GM23338 (cell line): ENCODE measurements around the gene SHROOM2. TPM values are rescaled to one million over a fixed set of nuclear protein-coding genes. Genes with fewer than 3 reads are reported as not detected.
A peak's percentile ranks its signal among the peaks of the same experiment; 100 is the strongest.

Experiments
- ATAC-seq: fragments of 200-7000 bp; cut with Tn5 transposase; 3 replicates; pipeline ENCODE4 v1.9.1; 2020
- DNase-seq: peaks from one replicate; pipeline ENCODE4 v3.0.0-alpha.2; 2015; ENCODE audit warnings: low spot score
- H2AFZ ChIP-seq: fragments of 200-600 bp; sonication (generic); 2 replicates; pipeline ENCODE4 v1.8.0; 2016; ENCODE audit warnings: antibody characterized with exemption, mild to moderate bottlenecking, moderate library complexity
- H3F3A ChIP-seq: fragments of 200-600 bp; sonication (generic); replicated peaks from 2 replicates; pipeline ENCODE4 v1.8.0; 2017; ENCODE audit warnings: antibody characterized with exemption, mixed run types, low read depth
- H3K27ac ChIP-seq: fragments of 200-600 bp; sonication (generic); 2 replicates; pipeline ENCODE4 v1.6.1; 2016; ENCODE audit warnings: low read depth
- H3K27me3 ChIP-seq: fragments of 200-600 bp; sonication (generic); 2 replicates; pipeline ENCODE4 v1.8.0; 2016; ENCODE audit warnings: mild to moderate bottlenecking, mixed run types, moderate library complexity; ENCODE audit not compliant: insufficient read depth
- H3K36me3 ChIP-seq: fragments of 200-600 bp; sonication (generic); 2 replicates; pipeline ENCODE4 v1.8.0; 2016; ENCODE audit warnings: mild to moderate bottlenecking; ENCODE audit not compliant: insufficient read depth
- H3K4me1 ChIP-seq: fragments of 200-600 bp; sonication (generic); 2 replicates; pipeline ENCODE4 v1.8.0; 2016; ENCODE audit warnings: mild to moderate bottlenecking, moderate library complexity; ENCODE audit not compliant: insufficient read depth
- H3K4me2 ChIP-seq: fragments of 200-600 bp; sonication (generic); 2 replicates; pipeline ENCODE4 v1.7.1; 2017; ENCODE audit warnings: mixed run types
- H3K4me3 ChIP-seq: fragments of 200-600 bp; sonication (generic); 2 replicates; pipeline ENCODE4 v1.6.1; 2016; ENCODE audit warnings: mixed run types
- H3K79me2 ChIP-seq: fragments of 200-600 bp; sonication (generic); replicated peaks from 2 replicates; pipeline ENCODE4 v1.8.0; 2017; ENCODE audit warnings: mild to moderate bottlenecking; ENCODE audit not compliant: insufficient read depth
- H3K9me2 ChIP-seq: fragments of 200-600 bp; sonication (generic); 2 replicates; pipeline ENCODE4 v1.8.0; 2017; ENCODE audit not compliant: insufficient read depth
- H4K20me1 ChIP-seq: fragments of 200-600 bp; sonication (generic); replicated peaks from 2 replicates; pipeline ENCODE4 v1.8.0; 2017; ENCODE audit warnings: mild to moderate bottlenecking; ENCODE audit not compliant: insufficient read depth
- H3K27ac Mint-ChIP-seq: 2 replicates; pipeline ENCODE4 v1.8.0; 2020; ENCODE audit warnings: inconsistent platforms, mild to moderate bottlenecking, moderate library complexity, mixed read lengths
- H3K27me3 Mint-ChIP-seq: 3 replicates; pipeline ENCODE4 v1.8.0; 2022; ENCODE audit warnings: low read depth, mild to moderate bottlenecking, moderate library complexity, mixed read lengths, inconsistent platforms; ENCODE audit not compliant: insufficient read depth, poor library complexity
- H3K36me3 Mint-ChIP-seq: 3 replicates; pipeline ENCODE4 v1.8.0; 2021; ENCODE audit warnings: low read depth, mild to moderate bottlenecking, inconsistent platforms, moderate library complexity, mixed read lengths
- H3K4me1 Mint-ChIP-seq: 3 replicates; pipeline ENCODE4 v1.8.0; 2020; ENCODE audit warnings: mild to moderate bottlenecking, inconsistent platforms, mixed read lengths
- H3K4me3 Mint-ChIP-seq: 3 replicates; pipeline ENCODE4 v1.8.0; 2021; ENCODE audit warnings: moderate library complexity, mild to moderate bottlenecking, inconsistent platforms, mixed read lengths
- H3K9me3 Mint-ChIP-seq: 3 replicates; pipeline ENCODE4 v1.8.0; 2020; ENCODE audit warnings: moderate library complexity, mild to moderate bottlenecking, inconsistent platforms, mixed read lengths
- CREB1 ChIP-seq: fragments of 250-450 bp; sonication (Bioruptor Pico); IDR thresholded peaks from 2 replicates; pipeline ENCODE4 v1.5.0; 2020; ENCODE audit warnings: low read depth, mild to moderate bottlenecking, moderate library complexity
- EZH2 ChIP-seq: fragments of 200-600 bp; sonication (generic); IDR thresholded peaks from one replicate; pipeline ENCODE4 v1.8.0; 2017; ENCODE audit warnings: antibody characterized with exemption, mild to moderate bottlenecking, low read depth; ENCODE audit not compliant: unreplicated experiment
- EZH2phosphoT487 ChIP-seq: fragments of 200-600 bp; sonication (generic); IDR thresholded peaks from one replicate; pipeline ENCODE4 v1.8.1; 2018; ENCODE audit warnings: antibody characterized with exemption; ENCODE audit not compliant: unreplicated experiment
- JUNB ChIP-seq: IDR thresholded peaks from one replicate; pipeline ENCODE4 v1.6.1; 2016; ENCODE audit warnings: antibody characterized with exemption; ENCODE audit not compliant: unreplicated experiment
- NANOG ChIP-seq: IDR thresholded peaks from 2 replicates; pipeline ENCODE4 v1.6.1; 2016; ENCODE audit warnings: antibody characterized with exemption, borderline replicate concordance
- POLR2AphosphoS5 ChIP-seq: IDR thresholded peaks from 2 replicates; pipeline ENCODE4 v1.6.1; 2016; ENCODE audit warnings: antibody characterized with exemption, low read depth
- STAT1 ChIP-seq: IDR thresholded peaks from one replicate; pipeline ENCODE4 v1.6.1; 2016; ENCODE audit warnings: antibody characterized with exemption; ENCODE audit not compliant: unreplicated experiment
- ZNF114 ChIP-seq: fragments of 250-450 bp; sonication (Bioruptor Pico); IDR thresholded peaks from 2 replicates; pipeline ENCODE4 v1.5.0; 2020; ENCODE audit warnings: mild to moderate bottlenecking, moderate library complexity
- ZNF331 ChIP-seq: fragments of 250-450 bp; sonication (Bioruptor Pico); IDR thresholded peaks from 2 replicates; pipeline ENCODE4 v1.5.0; 2020; ENCODE audit warnings: low read depth, mild to moderate bottlenecking, moderate library complexity
- polyA plus RNA-seq: library from polyadenylated mRNA; unstranded; fragments of >200 nt; fragmentation: Nextera tagmentation; extraction: Ambion mirVana; gene quantifications from 2 replicates; pipeline ENCODE4 v1.2.1, GENCODE V29; 2016
- total RNA-seq: library from RNA; depleted of rRNA; stranded (reverse); fragments of >200 nt; shearing (Covaris generic); gene quantifications from 2 replicates; pipeline ENCODE4 v1.2.3, GENCODE V29; 2014
- TF ChIP-seq, protein P1 (sequence below), 2 experiments: fragments of 200-600 bp in 1 of 2; sonication (generic) in 1 of 2; conservative IDR thresholded peaks; 2 replicates each; pipeline versions ENCODE4 v1.5.1 to v1.6.1; 2016 to 2017; ENCODE audit warnings: antibody characterized with exemption in 2 of 2, low read depth in 2 of 2, mild to moderate bottlenecking in 2 of 2, moderate library complexity in 1 of 2
- TF ChIP-seq, protein P2 (sequence below): IDR thresholded peaks from 2 replicates; pipeline ENCODE4 v1.6.1; 2016; ENCODE audit warnings: antibody characterized with exemption
- TF ChIP-seq, protein P3 (sequence below): fragments of 250-450 bp; sonication (Bioruptor Pico); IDR thresholded peaks from 2 replicates; pipeline ENCODE4 v1.5.0; 2020; ENCODE audit warnings: mild to moderate bottlenecking, moderate library complexity
- TF ChIP-seq, protein P4 (sequence below): IDR thresholded peaks from one replicate; pipeline ENCODE4 v1.6.1; 2018; ENCODE audit warnings: antibody characterized with exemption; ENCODE audit not compliant: unreplicated experiment

Gene SHROOM2
- total and polyA plus RNA-seq, 2 experiments from 2014 or later = 3.5 to 15.8 TPM

DNA sequence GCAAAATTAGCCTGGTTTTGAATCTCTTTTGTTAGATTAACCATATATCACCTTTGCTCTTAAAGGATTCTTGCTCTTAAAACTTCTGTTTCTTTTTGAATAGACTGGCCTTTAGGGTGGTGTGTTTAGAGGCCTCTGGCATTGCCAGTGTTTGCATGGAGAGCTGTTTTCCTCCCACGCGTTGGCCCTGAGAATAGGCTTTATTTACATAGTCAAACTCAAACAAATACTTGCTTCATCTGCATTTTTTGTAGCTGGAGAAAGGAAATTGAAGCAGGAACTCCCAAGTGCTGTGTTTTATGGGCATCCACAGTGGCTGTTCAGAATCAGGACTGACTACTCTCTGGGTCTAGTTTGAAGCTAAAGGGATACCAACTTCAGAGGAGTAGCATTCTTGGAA lies 2.7 kb downstream of the SHROOM2 start:
- peaks cover 13% of the 10 kb centered on the region; the same call in 1 of the 2 replicates for H3K27me3 ChIP-seq
- peak overlapping the region; percentile 86 for H3K4me3 Mint-ChIP-seq
- H2AFZ ChIP-seq = no peak overlapping the region
- H3K4me1 ChIP-seq = peaks cover 38% of the 10 kb centered on the region
- DNase-seq (peak; percentile 18), ATAC-seq (peak; percentile 13)
- TF ChIP-seq, protein P1, sequence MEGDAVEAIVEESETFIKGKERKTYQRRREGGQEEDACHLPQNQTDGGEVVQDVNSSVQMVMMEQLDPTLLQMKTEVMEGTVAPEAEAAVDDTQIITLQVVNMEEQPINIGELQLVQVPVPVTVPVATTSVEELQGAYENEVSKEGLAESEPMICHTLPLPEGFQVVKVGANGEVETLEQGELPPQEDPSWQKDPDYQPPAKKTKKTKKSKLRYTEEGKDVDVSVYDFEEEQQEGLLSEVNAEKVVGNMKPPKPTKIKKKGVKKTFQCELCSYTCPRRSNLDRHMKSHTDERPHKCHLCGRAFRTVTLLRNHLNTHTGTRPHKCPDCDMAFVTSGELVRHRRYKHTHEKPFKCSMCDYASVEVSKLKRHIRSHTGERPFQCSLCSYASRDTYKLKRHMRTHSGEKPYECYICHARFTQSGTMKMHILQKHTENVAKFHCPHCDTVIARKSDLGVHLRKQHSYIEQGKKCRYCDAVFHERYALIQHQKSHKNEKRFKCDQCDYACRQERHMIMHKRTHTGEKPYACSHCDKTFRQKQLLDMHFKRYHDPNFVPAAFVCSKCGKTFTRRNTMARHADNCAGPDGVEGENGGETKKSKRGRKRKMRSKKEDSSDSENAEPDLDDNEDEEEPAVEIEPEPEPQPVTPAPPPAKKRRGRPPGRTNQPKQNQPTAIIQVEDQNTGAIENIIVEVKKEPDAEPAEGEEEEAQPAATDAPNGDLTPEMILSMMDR (conservative IDR thresholded peaks at IDR 0.05; ENCODE audit: low read depth in 2 of 2) = no peak
- no peak for TF ChIP-seq ZNF114 (CRISPR knock-in tag)
- no peak for TF ChIP-seq POLR2AphosphoS5
- no peak for TF ChIP-seq EZH2
- no peak for TF ChIP-seq STAT1
- TF ChIP-seq ZNF331 (CRISPR knock-in tag) = no peak
- no peak for TF ChIP-seq CREB1 (CRISPR knock-in tag)
- TF ChIP-seq NANOG = no peak
- TF ChIP-seq, protein P2, sequence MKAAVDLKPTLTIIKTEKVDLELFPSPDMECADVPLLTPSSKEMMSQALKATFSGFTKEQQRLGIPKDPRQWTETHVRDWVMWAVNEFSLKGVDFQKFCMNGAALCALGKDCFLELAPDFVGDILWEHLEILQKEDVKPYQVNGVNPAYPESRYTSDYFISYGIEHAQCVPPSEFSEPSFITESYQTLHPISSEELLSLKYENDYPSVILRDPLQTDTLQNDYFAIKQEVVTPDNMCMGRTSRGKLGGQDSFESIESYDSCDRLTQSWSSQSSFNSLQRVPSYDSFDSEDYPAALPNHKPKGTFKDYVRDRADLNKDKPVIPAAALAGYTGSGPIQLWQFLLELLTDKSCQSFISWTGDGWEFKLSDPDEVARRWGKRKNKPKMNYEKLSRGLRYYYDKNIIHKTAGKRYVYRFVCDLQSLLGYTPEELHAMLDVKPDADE = no peak
- TF ChIP-seq, protein P3, sequence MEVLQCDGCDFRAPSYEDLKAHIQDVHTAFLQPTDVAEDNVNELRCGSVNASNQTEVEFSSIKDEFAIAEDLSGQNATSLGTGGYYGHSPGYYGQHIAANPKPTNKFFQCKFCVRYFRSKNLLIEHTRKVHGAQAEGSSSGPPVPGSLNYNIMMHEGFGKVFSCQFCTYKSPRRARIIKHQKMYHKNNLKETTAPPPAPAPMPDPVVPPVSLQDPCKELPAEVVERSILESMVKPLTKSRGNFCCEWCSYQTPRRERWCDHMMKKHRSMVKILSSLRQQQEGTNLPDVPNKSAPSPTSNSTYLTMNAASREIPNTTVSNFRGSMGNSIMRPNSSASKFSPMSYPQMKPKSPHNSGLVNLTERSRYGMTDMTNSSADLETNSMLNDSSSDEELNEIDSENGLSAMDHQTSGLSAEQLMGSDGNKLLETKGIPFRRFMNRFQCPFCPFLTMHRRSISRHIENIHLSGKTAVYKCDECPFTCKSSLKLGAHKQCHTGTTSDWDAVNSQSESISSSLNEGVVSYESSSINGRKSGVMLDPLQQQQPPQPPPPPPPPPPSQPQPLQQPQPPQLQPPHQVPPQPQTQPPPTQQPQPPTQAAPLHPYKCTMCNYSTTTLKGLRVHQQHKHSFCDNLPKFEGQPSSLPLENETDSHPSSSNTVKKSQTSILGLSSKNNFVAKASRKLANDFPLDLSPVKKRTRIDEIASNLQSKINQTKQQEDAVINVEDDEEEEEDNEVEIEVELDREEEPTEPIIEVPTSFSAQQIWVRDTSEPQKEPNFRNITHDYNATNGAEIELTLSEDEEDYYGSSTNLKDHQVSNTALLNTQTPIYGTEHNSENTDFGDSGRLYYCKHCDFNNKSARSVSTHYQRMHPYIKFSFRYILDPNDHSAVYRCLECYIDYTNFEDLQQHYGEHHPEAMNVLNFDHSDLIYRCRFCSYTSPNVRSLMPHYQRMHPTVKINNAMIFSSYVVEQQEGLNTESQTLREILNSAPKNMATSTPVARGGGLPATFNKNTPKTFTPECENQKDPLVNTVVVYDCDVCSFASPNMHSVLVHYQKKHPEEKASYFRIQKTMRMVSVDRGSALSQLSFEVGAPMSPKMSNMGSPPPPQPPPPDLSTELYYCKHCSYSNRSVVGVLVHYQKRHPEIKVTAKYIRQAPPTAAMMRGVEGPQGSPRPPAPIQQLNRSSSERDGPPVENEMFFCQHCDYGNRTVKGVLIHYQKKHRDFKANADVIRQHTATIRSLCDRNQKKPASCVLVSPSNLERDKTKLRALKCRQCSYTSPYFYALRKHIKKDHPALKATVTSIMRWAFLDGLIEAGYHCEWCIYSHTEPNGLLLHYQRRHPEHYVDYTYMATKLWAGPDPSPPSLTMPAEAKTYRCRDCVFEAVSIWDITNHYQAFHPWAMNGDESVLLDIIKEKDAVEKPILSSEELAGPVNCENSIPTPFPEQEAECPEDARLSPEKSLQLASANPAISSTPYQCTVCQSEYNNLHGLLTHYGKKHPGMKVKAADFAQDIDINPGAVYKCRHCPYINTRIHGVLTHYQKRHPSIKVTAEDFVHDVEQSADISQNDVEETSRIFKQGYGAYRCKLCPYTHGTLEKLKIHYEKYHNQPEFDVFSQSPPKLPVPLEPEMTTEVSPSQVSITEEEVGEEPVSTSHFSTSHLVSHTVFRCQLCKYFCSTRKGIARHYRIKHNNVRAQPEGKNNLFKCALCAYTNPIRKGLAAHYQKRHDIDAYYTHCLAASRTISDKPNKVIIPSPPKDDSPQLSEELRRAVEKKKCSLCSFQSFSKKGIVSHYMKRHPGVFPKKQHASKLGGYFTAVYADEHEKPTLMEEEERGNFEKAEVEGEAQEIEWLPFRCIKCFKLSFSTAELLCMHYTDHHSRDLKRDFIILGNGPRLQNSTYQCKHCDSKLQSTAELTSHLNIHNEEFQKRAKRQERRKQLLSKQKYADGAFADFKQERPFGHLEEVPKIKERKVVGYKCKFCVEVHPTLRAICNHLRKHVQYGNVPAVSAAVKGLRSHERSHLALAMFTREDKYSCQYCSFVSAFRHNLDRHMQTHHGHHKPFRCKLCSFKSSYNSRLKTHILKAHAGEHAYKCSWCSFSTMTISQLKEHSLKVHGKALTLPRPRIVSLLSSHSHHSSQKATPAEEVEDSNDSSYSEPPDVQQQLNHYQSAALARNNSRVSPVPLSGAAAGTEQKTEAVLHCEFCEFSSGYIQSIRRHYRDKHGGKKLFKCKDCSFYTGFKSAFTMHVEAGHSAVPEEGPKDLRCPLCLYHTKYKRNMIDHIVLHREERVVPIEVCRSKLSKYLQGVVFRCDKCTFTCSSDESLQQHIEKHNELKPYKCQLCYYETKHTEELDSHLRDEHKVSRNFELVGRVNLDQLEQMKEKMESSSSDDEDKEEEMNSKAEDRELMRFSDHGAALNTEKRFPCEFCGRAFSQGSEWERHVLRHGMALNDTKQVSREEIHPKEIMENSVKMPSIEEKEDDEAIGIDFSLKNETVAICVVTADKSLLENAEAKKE (CRISPR knock-in tag) = no peak
- TF ChIP-seq EZH2phosphoT487 = no peak
- no peak for TF ChIP-seq JUNB
- TF ChIP-seq, protein P4, sequence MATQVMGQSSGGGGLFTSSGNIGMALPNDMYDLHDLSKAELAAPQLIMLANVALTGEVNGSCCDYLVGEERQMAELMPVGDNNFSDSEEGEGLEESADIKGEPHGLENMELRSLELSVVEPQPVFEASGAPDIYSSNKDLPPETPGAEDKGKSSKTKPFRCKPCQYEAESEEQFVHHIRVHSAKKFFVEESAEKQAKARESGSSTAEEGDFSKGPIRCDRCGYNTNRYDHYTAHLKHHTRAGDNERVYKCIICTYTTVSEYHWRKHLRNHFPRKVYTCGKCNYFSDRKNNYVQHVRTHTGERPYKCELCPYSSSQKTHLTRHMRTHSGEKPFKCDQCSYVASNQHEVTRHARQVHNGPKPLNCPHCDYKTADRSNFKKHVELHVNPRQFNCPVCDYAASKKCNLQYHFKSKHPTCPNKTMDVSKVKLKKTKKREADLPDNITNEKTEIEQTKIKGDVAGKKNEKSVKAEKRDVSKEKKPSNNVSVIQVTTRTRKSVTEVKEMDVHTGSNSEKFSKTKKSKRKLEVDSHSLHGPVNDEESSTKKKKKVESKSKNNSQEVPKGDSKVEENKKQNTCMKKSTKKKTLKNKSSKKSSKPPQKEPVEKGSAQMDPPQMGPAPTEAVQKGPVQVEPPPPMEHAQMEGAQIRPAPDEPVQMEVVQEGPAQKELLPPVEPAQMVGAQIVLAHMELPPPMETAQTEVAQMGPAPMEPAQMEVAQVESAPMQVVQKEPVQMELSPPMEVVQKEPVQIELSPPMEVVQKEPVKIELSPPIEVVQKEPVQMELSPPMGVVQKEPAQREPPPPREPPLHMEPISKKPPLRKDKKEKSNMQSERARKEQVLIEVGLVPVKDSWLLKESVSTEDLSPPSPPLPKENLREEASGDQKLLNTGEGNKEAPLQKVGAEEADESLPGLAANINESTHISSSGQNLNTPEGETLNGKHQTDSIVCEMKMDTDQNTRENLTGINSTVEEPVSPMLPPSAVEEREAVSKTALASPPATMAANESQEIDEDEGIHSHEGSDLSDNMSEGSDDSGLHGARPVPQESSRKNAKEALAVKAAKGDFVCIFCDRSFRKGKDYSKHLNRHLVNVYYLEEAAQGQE = no peak
- no peaks in the 10 kb centered on the region for H3K36me3 ChIP-seq
- peaks cover 55% of the 10 kb centered on the region for H3K79me2 ChIP-seq
- H4K20me1 ChIP-seq = no peaks in the 10 kb centered on the region; the same call in none of the 2 replicates
- H3K4me1 Mint-ChIP-seq = peaks cover 36% of the 10 kb centered on the region
- H3K27me3 Mint-ChIP-seq = peaks cover 12% of the 10 kb centered on the region
- H3K27ac ChIP-seq = peak overlapping the region; percentile 92
- peaks cover 8% of the 10 kb centered on the region; the same call in 1 of the 3 replicates for H3K36me3 Mint-ChIP-seq
- no peaks in the 10 kb centered on the region for H3F3A ChIP-seq
- H3K9me2 ChIP-seq = no peaks in the 10 kb centered on the region
- peak overlapping the region; percentile 43 for H3K4me3 ChIP-seq
- peak overlapping the region; percentile 90 for H3K4me2 ChIP-seq
- H3K27ac Mint-ChIP-seq = peak overlapping the region; percentile 92; the same call in 1 of the 2 replicates
- no peaks in the 10 kb centered on the region for H3K9me3 Mint-ChIP-seq
